Stimulated activated CD8-positive, alpha-beta memory T cell treated with anti-CD3 and anti-CD28 coated beads, Interleukin-7, amount 100 ng/mL, for 24 hours (primary cell): ENCODE results near the gene KCNIP3.

Experiments
- DNase-seq: peaks from one replicate; pipeline ENCODE4 v3.0.0-alpha.2; 2020; ENCODE audit warnings: low read depth

Gene KCNIP3

GRCh38 chr2:95297639-95298395, 670 bp downstream of the KCNIP3 start:
- no peak for DNase-seq

- no peak for DNase-seq
Measured at GRCh38 chr2:95298486-95299111, 1.5 kb downstream of the KCNIP3 start.

- no peak for DNase-seq
Measured at GRCh38 chr2:95299961-95300360, 2.8 kb downstream of the KCNIP3 start.

GRCh38 chr2:95300450-95300849, 3.3 kb downstream of the KCNIP3 start:
- DNase-seq = no peak

- DNase-seq = no peak
Measured at GRCh38 chr2:95301186-95301585, 4.0 kb downstream of the KCNIP3 start.

- no peak for DNase-seq
Measured at GRCh38 chr2:95301876-95302641, 4.9 kb downstream of the KCNIP3 start.

- DNase-seq = no peak
Measured at GRCh38 chr2:95303191-95303919, 6.2 kb downstream of the KCNIP3 start.

- DNase-seq = no peak
Measured at GRCh38 chr2:95305380-95306061, 8.4 kb downstream of the KCNIP3 start.

GRCh38 chr2:95306336-95306895, 9.3 kb downstream of the KCNIP3 start:
- no peak for DNase-seq

GRCh38 chr2:95307036-95307435, 9.9 kb downstream of the KCNIP3 start:
- DNase-seq = no peak

GRCh38 chr2:95307878-95308277, 10.7 kb downstream of the KCNIP3 start:
- DNase-seq = no peak

- no peak for DNase-seq
Measured at GRCh38 chr2:95308426-95308990, 11.4 kb downstream of the KCNIP3 start.

GRCh38 chr2:95309599-95309998, 12.5 kb downstream of the KCNIP3 start:
- DNase-seq = no peak

GRCh38 chr2:95310216-95310615, 13.1 kb downstream of the KCNIP3 start:
- DNase-seq = no peak

- no peak for DNase-seq
Measured at GRCh38 chr2:95310651-95311050, 13.5 kb downstream of the KCNIP3 start.

- no peak for DNase-seq
Measured at GRCh38 chr2:95311815-95312542, 14.8 kb downstream of the KCNIP3 start.

- no peak for DNase-seq
Measured at GRCh38 chr2:95312543-95313201, 15.5 kb downstream of the KCNIP3 start.

- DNase-seq = no peak
Measured at GRCh38 chr2:95313296-95314131, 16.4 kb downstream of the KCNIP3 start.

- DNase-seq = no peak
Measured at GRCh38 chr2:95314598-95314963, 17.4 kb downstream of the KCNIP3 start.
